Omental fat pad (tissue), 4 donors: Measurements from ENCODE around the gene ATP8A2. TPM values are rescaled to one million over a fixed set of nuclear protein-coding genes. Genes with fewer than 3 reads are reported as not detected.

ENCODE experiments used
- ATAC-seq: fragments of 150-250 bp; one replicate; pipeline ENCODE4 v1.9.1; 2016; ENCODE audit warnings: mild to moderate bottlenecking, moderate library complexity; ENCODE audit not compliant: low FRiP score
- DNase-seq: peaks from one replicate; pipeline ENCODE4 v3.0.0-alpha.2; 2019; ENCODE audit warnings: low spot score
- total RNA-seq, 4 donors: library from RNA; depleted of rRNA; stranded (reverse); fragments of >200 nt; gene quantifications; one replicate each; pipeline ENCODE4 v1.1.0, GENCODE V29; 2016
- TF ChIP-seq, protein P1 (sequence below), 3 donors: fragments of 450-650 bp; IDR thresholded peaks; one replicate each; pipeline ENCODE4 v1.5.1; 2016 to 2017; ENCODE audit warnings: antibody characterized with exemption in 3 of 3, mild to moderate bottlenecking in 3 of 3, moderate library complexity in 2 of 3

Gene ATP8A2
- total RNA-seq, 4 donors from 2014 or later, result 0.16 to 0.19 TPM; not detected in 2

DNA sequence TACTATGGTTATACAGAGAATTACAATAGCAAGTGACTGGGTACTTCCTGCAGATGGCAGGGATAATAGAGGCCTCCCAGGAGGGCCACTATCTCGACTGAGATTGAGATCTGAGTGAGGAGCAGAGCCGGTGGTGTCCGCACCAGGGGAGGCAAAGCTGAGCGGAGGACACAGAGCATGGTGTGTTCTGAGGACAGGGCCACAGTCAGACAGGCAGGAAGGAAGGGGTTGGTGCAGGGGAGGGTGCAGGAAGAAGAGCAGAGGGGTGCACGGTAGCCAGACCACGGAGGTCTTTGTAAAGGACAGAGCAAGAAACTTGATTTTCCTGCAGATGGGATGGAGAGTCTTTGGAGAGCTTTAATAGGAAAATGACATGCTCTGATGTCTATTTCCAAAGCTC, 527.7 kb downstream of the ATP8A2 start:
- TF ChIP-seq, protein P1, sequence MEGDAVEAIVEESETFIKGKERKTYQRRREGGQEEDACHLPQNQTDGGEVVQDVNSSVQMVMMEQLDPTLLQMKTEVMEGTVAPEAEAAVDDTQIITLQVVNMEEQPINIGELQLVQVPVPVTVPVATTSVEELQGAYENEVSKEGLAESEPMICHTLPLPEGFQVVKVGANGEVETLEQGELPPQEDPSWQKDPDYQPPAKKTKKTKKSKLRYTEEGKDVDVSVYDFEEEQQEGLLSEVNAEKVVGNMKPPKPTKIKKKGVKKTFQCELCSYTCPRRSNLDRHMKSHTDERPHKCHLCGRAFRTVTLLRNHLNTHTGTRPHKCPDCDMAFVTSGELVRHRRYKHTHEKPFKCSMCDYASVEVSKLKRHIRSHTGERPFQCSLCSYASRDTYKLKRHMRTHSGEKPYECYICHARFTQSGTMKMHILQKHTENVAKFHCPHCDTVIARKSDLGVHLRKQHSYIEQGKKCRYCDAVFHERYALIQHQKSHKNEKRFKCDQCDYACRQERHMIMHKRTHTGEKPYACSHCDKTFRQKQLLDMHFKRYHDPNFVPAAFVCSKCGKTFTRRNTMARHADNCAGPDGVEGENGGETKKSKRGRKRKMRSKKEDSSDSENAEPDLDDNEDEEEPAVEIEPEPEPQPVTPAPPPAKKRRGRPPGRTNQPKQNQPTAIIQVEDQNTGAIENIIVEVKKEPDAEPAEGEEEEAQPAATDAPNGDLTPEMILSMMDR (IDR thresholded peaks at IDR 0.05), result no peak
- DNase-seq, result no peak
- ATAC-seq, result no peak

DNA sequence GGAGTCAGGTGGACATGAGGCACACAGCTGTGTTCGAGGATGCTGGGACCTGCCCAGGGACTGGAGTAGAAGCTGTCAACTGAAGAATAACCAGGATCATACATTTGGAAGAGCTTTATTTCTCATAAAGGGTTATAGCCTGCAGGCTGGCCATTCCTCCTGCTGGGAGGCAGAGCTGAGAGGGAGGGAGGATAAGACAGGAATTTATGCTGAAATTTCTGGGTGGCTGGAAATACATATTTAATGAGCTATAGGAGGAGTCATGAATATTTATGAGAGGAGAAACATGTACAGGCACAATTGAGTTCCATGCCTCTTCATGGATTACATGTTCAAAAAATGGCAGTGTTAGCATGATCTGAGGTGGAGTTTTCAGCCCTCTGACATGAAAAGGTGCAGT, 528.2 kb downstream of the ATP8A2 start:
- DNase-seq (no peak), ATAC-seq (no peak)
- TF ChIP-seq, protein P1 (IDR thresholded peaks at IDR 0.05), result no peak

DNA sequence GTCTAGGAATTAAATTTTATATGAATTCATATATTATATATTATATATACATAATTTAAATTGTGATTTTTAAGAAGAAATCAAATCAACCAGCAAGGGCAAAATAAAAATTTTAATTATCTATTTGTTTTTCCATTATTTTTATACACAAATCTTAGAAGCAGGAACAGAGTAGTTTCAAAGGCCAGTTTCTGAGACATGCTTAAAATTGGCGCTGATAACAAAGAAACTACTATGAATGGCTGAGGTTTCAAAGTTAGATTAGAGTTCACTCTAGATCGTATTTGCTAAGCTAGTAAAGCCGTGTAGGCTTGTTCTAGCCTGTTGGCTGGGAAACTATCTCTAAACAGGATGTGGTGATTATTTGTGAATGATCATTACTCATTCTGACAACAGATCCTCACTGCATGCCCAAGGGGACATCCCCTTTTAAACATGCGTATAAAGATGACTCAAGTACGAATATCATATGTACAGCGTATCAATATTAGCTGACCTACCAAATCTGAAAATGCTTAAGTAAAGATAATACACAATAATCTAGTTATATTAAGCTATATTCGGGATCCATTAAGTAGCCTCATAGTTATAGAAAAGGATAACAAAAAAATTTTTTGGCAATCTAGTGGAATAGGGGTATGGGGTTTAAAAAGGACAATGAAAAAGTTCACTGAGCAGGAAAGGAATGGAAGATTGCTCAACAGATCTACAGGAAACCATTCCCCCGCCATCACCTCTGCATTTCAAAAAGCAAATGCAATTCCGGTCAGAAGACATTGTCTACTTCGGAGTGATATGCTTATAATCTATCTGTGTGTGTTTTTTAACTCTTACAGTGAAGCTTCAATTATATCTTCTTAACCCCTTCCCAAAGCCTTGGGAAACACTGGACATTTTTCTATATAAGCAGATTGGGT, 529.9 kb downstream of the ATP8A2 start:
- ATAC-seq, result no peak
- TF ChIP-seq, protein P1 (IDR thresholded peaks at IDR 0.05), result no peak
- no peak for DNase-seq

DNA sequence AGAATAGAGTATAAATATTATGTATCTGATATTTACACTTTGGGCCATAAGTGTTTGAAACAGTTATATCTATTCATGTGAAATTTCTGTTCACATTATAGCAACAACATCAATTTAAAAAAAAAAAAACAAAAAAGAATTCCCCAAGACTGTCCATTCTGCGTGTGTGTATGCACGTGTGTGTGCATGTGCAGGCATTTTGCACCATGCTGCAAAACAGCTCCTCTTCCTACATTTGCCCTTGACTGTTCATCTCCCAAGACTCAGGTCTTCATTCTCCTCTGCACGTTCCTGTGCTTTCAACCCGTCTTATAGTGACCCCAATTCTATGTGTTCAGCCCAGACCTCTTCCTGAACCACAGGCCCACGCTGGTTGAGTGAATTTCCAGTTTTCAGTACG, 530.7 kb downstream of the ATP8A2 start:
- ATAC-seq, result no peak
- TF ChIP-seq, protein P1 (IDR thresholded peaks at IDR 0.05), result no peak
- no peak for DNase-seq

DNA sequence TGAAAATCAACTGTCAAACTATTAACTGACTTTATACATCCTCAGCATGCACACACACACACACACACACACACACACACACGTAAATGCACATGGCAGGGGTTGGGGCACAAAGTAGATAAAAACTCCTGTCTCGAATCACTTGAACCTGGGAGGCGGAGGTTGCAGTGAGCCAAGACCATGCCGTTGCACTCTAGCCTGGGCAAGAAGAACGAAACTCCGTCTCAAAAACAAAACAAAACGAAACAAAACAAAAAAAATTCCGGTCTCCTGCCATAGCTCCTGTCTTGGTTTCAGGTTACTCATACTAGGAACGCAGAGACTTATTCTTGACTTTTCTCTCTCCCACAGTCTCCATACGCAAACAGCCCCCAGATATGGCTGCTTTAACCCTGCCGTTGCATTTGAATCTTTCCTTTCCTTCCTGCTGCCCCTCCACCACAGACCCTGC, 531.1 kb downstream of the ATP8A2 start:
- TF ChIP-seq, protein P1 (IDR thresholded peaks at IDR 0.05), result no peak
- ATAC-seq (no peak), DNase-seq (no peak)

DNA sequence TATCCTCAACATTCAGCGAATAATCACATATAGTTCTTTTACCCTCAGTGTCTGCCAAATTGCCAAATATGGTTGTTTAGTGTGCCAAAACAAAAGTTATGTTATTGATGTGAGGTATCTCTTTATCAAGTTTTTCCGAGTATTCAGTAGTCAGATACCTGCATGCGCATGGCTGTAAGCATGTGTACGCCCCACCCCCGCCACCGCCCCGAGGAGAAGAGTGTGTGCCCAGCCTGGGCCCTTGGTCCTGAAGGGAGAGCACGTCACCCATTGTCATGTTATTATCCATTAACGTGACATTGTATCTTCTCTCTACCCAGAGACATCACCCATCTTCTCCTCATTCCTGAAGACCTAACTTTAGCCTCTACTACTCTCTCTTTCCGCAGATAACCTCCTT, 533.1 kb downstream of the ATP8A2 start:
- ATAC-seq (no peak), DNase-seq (no peak)
- TF ChIP-seq, protein P1 (IDR thresholded peaks at IDR 0.05), result no peak

DNA sequence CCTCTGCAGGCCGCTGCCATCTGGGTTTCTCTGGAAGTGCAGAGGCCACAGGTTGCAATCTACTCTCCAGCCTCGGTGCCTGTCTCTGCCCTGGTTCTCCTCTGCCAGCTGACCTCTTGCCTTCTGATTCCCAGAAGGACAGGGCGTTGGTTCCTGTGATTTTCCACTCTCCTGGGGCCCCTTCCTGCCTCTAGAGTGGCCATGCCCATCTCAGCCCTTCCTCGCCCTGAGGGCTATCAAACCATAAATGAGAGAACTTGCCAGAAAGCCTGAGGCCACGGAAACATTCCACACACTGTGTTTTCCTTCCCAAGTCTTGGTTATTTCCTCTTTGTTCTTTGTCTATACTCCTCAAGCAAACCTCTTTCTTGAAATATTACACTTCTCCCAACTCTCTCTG, 533.8 kb downstream of the ATP8A2 start:
- DNase-seq (no peak), ATAC-seq (no peak)
- TF ChIP-seq, protein P1 (IDR thresholded peaks at IDR 0.05), result no peak
